Neural cell (in vitro differentiated cells): ENCODE measurements around the gene TTC21A. TPM values are rescaled to one million over a fixed set of nuclear protein-coding genes. Genes with fewer than 3 reads are reported as not detected.

Experiments used
- H2AFZ ChIP-seq: fragments of 200-600, 300-800 bp; sonication (generic), shearing (Covaris generic); 2 replicates; pipeline ENCODE4 v1.6.0; 2014; ENCODE audit warnings: low read depth, mild to moderate bottlenecking, antibody characterized with exemption, low read length, moderate library complexity
- H3F3A ChIP-seq: fragments of 200-600 bp; shearing (Covaris generic); 2 replicates; pipeline ENCODE4 v1.6.1; 2016; ENCODE audit warnings: mild to moderate bottlenecking, moderate library complexity, mixed read lengths, antibody characterized with exemption, low read length; ENCODE audit not compliant: insufficient read depth, poor library complexity, severe bottlenecking
- H3K27ac ChIP-seq: fragments of 200-600, 300-800 bp; sonication (generic), shearing (Covaris generic); 2 replicates; pipeline ENCODE4 v1.5.1; 2014; ENCODE audit warnings: mild to moderate bottlenecking, low read length, moderate library complexity
- H3K27me3 ChIP-seq: fragments of 300-800, 200-600 bp; sonication (generic), shearing (Covaris generic); 2 replicates; pipeline ENCODE4 v1.6.0; 2014; ENCODE audit warnings: mild to moderate bottlenecking, low read depth, low read length, moderate library complexity; ENCODE audit not compliant: insufficient read depth
- H3K36me3 ChIP-seq: fragments of 300-800, 200-600 bp; sonication (generic), shearing (Covaris generic); 2 replicates; pipeline ENCODE4 v1.5.1; 2014; ENCODE audit warnings: mild to moderate bottlenecking, antibody characterized with exemption, low read length, moderate library complexity; ENCODE audit not compliant: insufficient read depth
- H3K4me2 ChIP-seq: fragments of 300-800, 200-600 bp; sonication (generic), shearing (Covaris generic); 2 replicates; pipeline ENCODE4 v1.6.0; 2014; ENCODE audit warnings: mild to moderate bottlenecking, low read length
- H3K4me3 ChIP-seq: fragments of 300-800, 200-600 bp; sonication (generic), shearing (Covaris generic); 2 replicates; pipeline ENCODE4 v1.5.1; 2014; ENCODE audit warnings: mild to moderate bottlenecking, low read length, moderate library complexity
- H3K79me2 ChIP-seq: fragments of 200-600 bp; shearing (Covaris generic); replicated peaks from 2 replicates; pipeline ENCODE4 v1.6.0; 2014; ENCODE audit warnings: mild to moderate bottlenecking, low read length, moderate library complexity; ENCODE audit not compliant: insufficient read depth
- H3K9ac ChIP-seq: fragments of 300-800, 200-600 bp; sonication (generic), shearing (Covaris generic); 2 replicates; pipeline ENCODE4 v1.6.1; 2016; ENCODE audit warnings: mild to moderate bottlenecking, low read length, mixed read lengths
- H3K9me2 ChIP-seq: fragments of 200-600 bp; shearing (Covaris generic); 2 replicates; pipeline ENCODE4 v1.6.1; 2016; ENCODE audit warnings: mild to moderate bottlenecking, low read length, mixed read lengths; ENCODE audit not compliant: insufficient read depth
- H3K9me3 ChIP-seq: fragments of 200-600, 300-800 bp; sonication (generic), shearing (Covaris generic); 2 replicates; pipeline ENCODE4 v1.6.1; 2016; ENCODE audit warnings: mild to moderate bottlenecking, mixed run types, low read length, moderate library complexity, mixed read lengths
- H4K20me1 ChIP-seq: fragments of 200-600 bp; shearing (Covaris generic); 2 replicates; pipeline ENCODE4 v1.6.1; 2016; ENCODE audit warnings: mild to moderate bottlenecking, mixed run types; ENCODE audit not compliant: insufficient read depth
- CTCF ChIP-seq: fragments of 450-650 bp; IDR thresholded peaks from 2 replicates; pipeline ENCODE4 v1.5.1; 2014; ENCODE audit warnings: antibody characterized with exemption, mild to moderate bottlenecking, moderate library complexity; ENCODE audit not compliant: poor library complexity, severe bottlenecking
- EP300 ChIP-seq: fragments of 450-650 bp; conservative IDR thresholded peaks from 2 replicates; pipeline ENCODE4 v1.6.1; 2014; ENCODE audit warnings: antibody characterized with exemption, mild to moderate bottlenecking, moderate library complexity; ENCODE audit not compliant: poor library complexity, severe bottlenecking
- EZH2 ChIP-seq: fragments of 200-600, 300-800 bp; shearing (Covaris generic), sonication (generic); IDR thresholded peaks from 2 replicates; pipeline ENCODE4 v1.6.1; 2014; ENCODE audit warnings: antibody characterized with exemption, low read length, borderline replicate concordance, mild to moderate bottlenecking; ENCODE audit not compliant: insufficient read depth, poor library complexity, severe bottlenecking
- MXI1 ChIP-seq: fragments of 450-650 bp; conservative IDR thresholded peaks from 2 replicates; pipeline ENCODE4 v1.6.1; 2014; ENCODE audit warnings: antibody characterized with exemption, mild to moderate bottlenecking; ENCODE audit not compliant: poor library complexity, severe bottlenecking
- POLR2AphosphoS5 ChIP-seq: IDR thresholded peaks from 2 replicates; pipeline ENCODE4 v1.6.1; 2012
- RAD21 ChIP-seq: fragments of 450-650 bp; conservative IDR thresholded peaks from 2 replicates; pipeline ENCODE4 v1.6.1; 2014; ENCODE audit warnings: antibody characterized with exemption, mild to moderate bottlenecking, moderate library complexity
- REST ChIP-seq: IDR thresholded peaks from 2 replicates; pipeline ENCODE4 v1.6.1; 2012; ENCODE audit warnings: borderline replicate concordance
- SMC3 ChIP-seq: fragments of 450-650 bp; conservative IDR thresholded peaks from 2 replicates; pipeline ENCODE4 v1.6.1; 2014; ENCODE audit warnings: antibody characterized with exemption, mild to moderate bottlenecking, moderate library complexity; ENCODE audit not compliant: poor library complexity
- TAF1 ChIP-seq: IDR thresholded peaks from 2 replicates; pipeline ENCODE4 v1.6.1; 2012; ENCODE audit warnings: low read depth
- polyA plus RNA-seq: library from polyadenylated mRNA; depleted of rRNA; stranded (reverse); fragments of >200 nt; gene quantifications from 2 replicates; pipeline ENCODE4 v1.2.3, GENCODE V29; 2014

The TTC21A gene
- polyA plus RNA-seq, 1 donor from 2014 or later, result 6.2 TPM

GRCh38 chr3:39114456-39114855 is 7.0 kb downstream of the TTC21A start (continued):
- no peak for TF ChIP-seq SMC3

- no peaks in the 10 kb centered on the region for H4K20me1 ChIP-seq
- H3K4me2 ChIP-seq, result no peak overlapping the region
- H3K36me3 ChIP-seq, result no peaks in the 10 kb centered on the region
- H3K9me2 ChIP-seq, result no peaks in the 10 kb centered on the region
- TF ChIP-seq TAF1 (no peak), EZH2 (no peak), REST (no peak), POLR2AphosphoS5 (no peak), CTCF (no peak), MXI1 (no peak), EP300 (no peak), RAD21 (no peak), SMC3 (no peak)
- H3K9me3 ChIP-seq, result no peaks in the 10 kb centered on the region
- H3K4me3 ChIP-seq, result no peak overlapping the region
- H3K27ac ChIP-seq, result no peak overlapping the region
- H3F3A ChIP-seq, result no peaks in the 10 kb centered on the region
- H3K79me2 ChIP-seq, result no peaks in the 10 kb centered on the region
- no peak overlapping the region for H3K9ac ChIP-seq
- no peaks in the 10 kb centered on the region for H3K27me3 ChIP-seq
- no peak overlapping the region for H2AFZ ChIP-seq
Measured at GRCh38 chr3:39115870-39116269, 8.4 kb downstream of the TTC21A start.

- no peaks in the 10 kb centered on the region for H3K27me3 ChIP-seq
- TF ChIP-seq MXI1 (no peak), POLR2AphosphoS5 (no peak), REST (no peak), CTCF (no peak), SMC3 (no peak), TAF1 (no peak), EP300 (no peak), RAD21 (no peak), EZH2 (no peak)
- no peak overlapping the region for H3K9ac ChIP-seq
- H3K9me2 ChIP-seq, result no peaks in the 10 kb centered on the region
- no peak overlapping the region for H3K4me3 ChIP-seq
- H3F3A ChIP-seq, result no peaks in the 10 kb centered on the region
- H3K27ac ChIP-seq, result no peak overlapping the region
- H3K79me2 ChIP-seq, result no peaks in the 10 kb centered on the region
- no peak overlapping the region for H3K4me2 ChIP-seq
- H3K36me3 ChIP-seq, result no peaks in the 10 kb centered on the region
- no peaks in the 10 kb centered on the region for H3K9me3 ChIP-seq
- H2AFZ ChIP-seq, result no peak overlapping the region
- no peaks in the 10 kb centered on the region for H4K20me1 ChIP-seq
Measured at GRCh38 chr3:39118079-39118478, 10.6 kb downstream of the TTC21A start.
